ENCODE data around the gene CLCN6. TPM values are rescaled to one million over a fixed set of nuclear protein-coding genes. Genes with fewer than 3 reads are reported as not detected.
"Not testable (repeated sequence)": the region's sequence is repeated elsewhere in the genome, so short reads cannot be mapped to it uniquely, and the experiment has no call there.

Gene CLCN6
- total and polyA plus RNA-seq, 2 donors (not counting 1 experiment from before 2014, with no cell fraction given): 35.0 to 99.8 TPM

- H3K4me1 ChIP-seq (ENCODE audit: control insufficient read depth in 2 of 2, insufficient read depth in 2 of 2, low read length in 2 of 2): peaks cover 49 to 58% of the 10 kb centered on the region in 2 donors
- H3K27ac ChIP-seq (ENCODE audit: low read length in 2 of 2): peak overlapping the region; percentile 79 to 99
- peak overlapping the region; percentile 38 to 74 (median 64) for H3K4me3 ChIP-seq (ENCODE audit: control extremely low read depth in 1 of 5, extremely low read depth in 1 of 5, insufficient read depth in 1 of 5, low read depth in 2 of 5, low read length in 4 of 5)
- POLR2A ChIA-PET: interaction anchor here (0.5 to 1.8 kb wide), 6 partner anchors 10 to 733 kb away, joined by 3 to 9 read pairs (median 4); no protein-coding TSS in a partner anchor
- H3K4me3 Mint-ChIP-seq: peak overlapping the region; percentile 92
- H3K79me2 ChIP-seq (ENCODE audit: control insufficient read depth, insufficient read depth, low read length): peaks cover 80% of the 10 kb centered on the region
- no peaks in the 10 kb centered on the region for H3K27me3 ChIP-seq (replicated peaks in 1 of 4; ENCODE audit: control extremely low read depth in 1 of 4, control insufficient read depth in 3 of 4, insufficient read depth in 4 of 4, low read length in 3 of 4)
- CTCF ChIA-PET: interaction anchor here (0.9 to 3.6 kb wide), 8 partner anchors 12 to 765 kb away, joined by 3 to 26 read pairs (median 4); no protein-coding TSS in a partner anchor
- intact Hi-C loops (cut with micrococcal nuclease): loop anchor here (1.0 to 10.0 kb wide), 2 partner anchors 18 to 1328 kb away; partner anchors contain the start of genes DFFA and PEX14
- H3K4me2 ChIP-seq (replicated peaks; ENCODE audit: low read depth, low read length, poor library complexity, severe bottlenecking): peak overlapping the region; percentile 87
- peak overlapping the region; percentile 57 for H2AFZ ChIP-seq (ENCODE audit: insufficient read depth, low read depth, low read length, poor library complexity, severe bottlenecking)
- 9% methylated on average over 26 of the region's 28 CpGs for WGBS (ENCODE audit: insufficient coverage)
- ATAC-seq (ENCODE audit: low read depth) (peak; percentile 32), DNase-seq (peak; percentile 81)
- peaks cover 0 to 44% of the 10 kb centered on the region in 2 experiments for H3K36me3 ChIP-seq (replicated peaks in 1 of 2; ENCODE audit: control extremely low read depth in 1 of 2, control insufficient read depth in 1 of 2, extremely low read depth in 1 of 2, insufficient read depth in 2 of 2, low read length in 1 of 2)
- peak overlapping the region; percentile 91 for H3K27ac Mint-ChIP-seq
- H3K9ac ChIP-seq (ENCODE audit: low read length): peak overlapping the region; percentile 70
- peaks cover 59% of the 10 kb centered on the region for H3K4me1 Mint-ChIP-seq
- no peaks in the 10 kb centered on the region for H3K27me3 Mint-ChIP-seq
- TF ChIP-seq EZH2 (IDR thresholded peaks at IDR 0.05; ENCODE audit: borderline replicate concordance, insufficient read depth, low read depth, low read length, poor library complexity, severe bottlenecking): no peak
- TF ChIP-seq CTCF (IDR thresholded peaks at IDR 0.05): no peak
- no peaks in the 10 kb centered on the region for H3K9me3 Mint-ChIP-seq (ENCODE audit: insufficient read depth)
- no peaks in the 10 kb centered on the region for H3K9me3 ChIP-seq (ENCODE audit: control extremely low read depth in 1 of 3, control insufficient read depth in 2 of 3, insufficient read depth in 1 of 3, low read length in 2 of 3)
- H4K20me1 ChIP-seq (ENCODE audit: control insufficient read depth, insufficient read depth, low read length, poor library complexity, severe bottlenecking): peaks cover 43% of the 10 kb centered on the region
Measured at GRCh38 chr1:11802973-11803885, 2.8 kb upstream of the CLCN6 start.

- POLR2A ChIA-PET: interaction anchor here (0.6 to 1.8 kb wide), 4 partner anchors 11 to 104 kb away, joined by 3 to 8 read pairs (median 4); no protein-coding TSS in a partner anchor
- Histone ChIP-seq H3K4me1 (ENCODE audit: control insufficient read depth in 2 of 2, insufficient read depth in 2 of 2, low read length in 2 of 2) (peaks cover 57 to 61% of the 10 kb centered on the region in 2 donors), H3K9ac (ENCODE audit: low read length) (peak overlapping the region; percentile 94), H3K36me3 (replicated peaks in 1 of 2; ENCODE audit: control extremely low read depth in 1 of 2, control insufficient read depth in 1 of 2, extremely low read depth in 1 of 2, insufficient read depth in 2 of 2, low read length in 1 of 2) (peaks cover 0 to 46% of the 10 kb centered on the region in 2 experiments), H3K79me2 (ENCODE audit: control insufficient read depth, insufficient read depth, low read length) (peaks cover 89% of the 10 kb centered on the region), H3K4me3 (ENCODE audit: control extremely low read depth in 1 of 5, extremely low read depth in 1 of 5, insufficient read depth in 1 of 5, low read depth in 2 of 5, low read length in 4 of 5) (peak overlapping the region in 4 of 5 experiments; percentile 5 to 95 (median 86)), H3K4me2 (replicated peaks; ENCODE audit: low read depth, low read length, poor library complexity, severe bottlenecking) (peak overlapping the region; percentile 96), H4K20me1 (ENCODE audit: control insufficient read depth, insufficient read depth, low read length, poor library complexity, severe bottlenecking) (peaks cover 40% of the 10 kb centered on the region), H3K27ac (ENCODE audit: low read length in 2 of 2) (peak overlapping the region; percentile 79 to 99)
- not testable (repeated sequence) for H2AFZ ChIP-seq (ENCODE audit: insufficient read depth, low read depth, low read length, poor library complexity, severe bottlenecking); ATAC-seq (ENCODE audit: low read depth); H3K9me3 ChIP-seq (ENCODE audit: control extremely low read depth in 1 of 3, control insufficient read depth in 2 of 3, insufficient read depth in 1 of 3, low read length in 2 of 3); H3K27me3 ChIP-seq (replicated peaks in 1 of 4; ENCODE audit: control extremely low read depth in 1 of 4, control insufficient read depth in 3 of 4, insufficient read depth in 4 of 4, low read length in 3 of 4); H3K9me3 Mint-ChIP-seq (ENCODE audit: insufficient read depth); H3K27me3 Mint-ChIP-seq; DNase-seq
- WGBS (ENCODE audit: insufficient coverage): 77% methylated on average over 8 of the region's 9 CpGs
- Mint-ChIP-seq H3K4me3 (peak overlapping the region; percentile 99), H3K27ac (peak overlapping the region; percentile 99), H3K4me1 (peaks cover 65% of the 10 kb centered on the region)
- intact Hi-C loops (cut with micrococcal nuclease): loop anchor here (1.0 to 10.0 kb wide), 2 partner anchors 19 to 1329 kb away; partner anchors contain the start of genes DFFA and PEX14
- CTCF ChIA-PET: interaction anchor here (0.9 to 3.6 kb wide), 7 partner anchors 11 to 766 kb away, joined by 3 to 26 read pairs (median 4); no protein-coding TSS in a partner anchor
Measured at GRCh38 chr1:11803924-11804665, 1.9 kb upstream of the CLCN6 start.

Measured in B cell (primary cell).